Measurements from ENCODE around the gene IFNL3.
"Not testable (repeated sequence)": the region's sequence is repeated elsewhere in the genome, so short reads cannot be mapped to it uniquely, and the experiment has no call there.

GRCh38 chr19:39245166-39245565 is 360 bp upstream of the IFNL3 start:
- not testable (repeated sequence) for TF ChIP-seq CTCF (IDR thresholded peaks at IDR 0.05 in 4 of 5, conservative IDR thresholded peaks at IDR 0.05 in 1 of 5); POLR2A (IDR thresholded peaks at IDR 0.05)

Data from gastrocnemius medialis (tissue), 4 donors.